ENCODE measurements around the gene NRF1. TPM values are rescaled to one million over a fixed set of nuclear protein-coding genes. Genes with fewer than 3 reads are reported as not detected.

The NRF1 gene
- total and polyA plus RNA-seq, 10 of the 15 experiments (the other 5 are each of a cell fraction or from before 2014, with no cell fraction given): 3.5 to 23.1 (median 13.5) TPM

- TF ChIP-seq, protein P1, sequence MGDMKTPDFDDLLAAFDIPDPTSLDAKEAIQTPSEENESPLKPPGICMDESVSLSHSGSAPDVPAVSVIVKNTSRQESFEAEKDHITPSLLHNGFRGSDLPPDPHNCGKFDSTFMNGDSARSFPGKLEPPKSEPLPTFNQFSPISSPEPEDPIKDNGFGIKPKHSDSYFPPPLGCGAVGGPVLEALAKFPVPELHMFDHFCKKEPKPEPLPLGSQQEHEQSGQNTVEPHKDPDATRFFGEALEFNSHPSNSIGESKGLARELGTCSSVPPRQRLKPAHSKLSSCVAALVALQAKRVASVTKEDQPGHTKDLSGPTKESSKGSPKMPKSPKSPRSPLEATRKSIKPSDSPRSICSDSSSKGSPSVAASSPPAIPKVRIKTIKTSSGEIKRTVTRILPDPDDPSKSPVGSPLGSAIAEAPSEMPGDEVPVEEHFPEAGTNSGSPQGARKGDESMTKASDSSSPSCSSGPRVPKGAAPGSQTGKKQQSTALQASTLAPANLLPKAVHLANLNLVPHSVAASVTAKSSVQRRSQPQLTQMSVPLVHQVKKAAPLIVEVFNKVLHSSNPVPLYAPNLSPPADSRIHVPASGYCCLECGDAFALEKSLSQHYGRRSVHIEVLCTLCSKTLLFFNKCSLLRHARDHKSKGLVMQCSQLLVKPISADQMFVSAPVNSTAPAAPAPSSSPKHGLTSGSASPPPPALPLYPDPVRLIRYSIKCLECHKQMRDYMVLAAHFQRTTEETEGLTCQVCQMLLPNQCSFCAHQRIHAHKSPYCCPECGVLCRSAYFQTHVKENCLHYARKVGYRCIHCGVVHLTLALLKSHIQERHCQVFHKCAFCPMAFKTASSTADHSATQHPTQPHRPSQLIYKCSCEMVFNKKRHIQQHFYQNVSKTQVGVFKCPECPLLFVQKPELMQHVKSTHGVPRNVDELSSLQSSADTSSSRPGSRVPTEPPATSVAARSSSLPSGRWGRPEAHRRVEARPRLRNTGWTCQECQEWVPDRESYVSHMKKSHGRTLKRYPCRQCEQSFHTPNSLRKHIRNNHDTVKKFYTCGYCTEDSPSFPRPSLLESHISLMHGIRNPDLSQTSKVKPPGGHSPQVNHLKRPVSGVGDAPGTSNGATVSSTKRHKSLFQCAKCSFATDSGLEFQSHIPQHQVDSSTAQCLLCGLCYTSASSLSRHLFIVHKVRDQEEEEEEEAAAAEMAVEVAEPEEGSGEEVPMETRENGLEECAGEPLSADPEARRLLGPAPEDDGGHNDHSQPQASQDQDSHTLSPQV (IDR thresholded peaks at IDR 0.05): no peak
- TF ChIP-seq MTA2 (IDR thresholded peaks at IDR 0.05; ENCODE audit: low read depth) (no peak), STAT3 (IDR thresholded peaks at IDR 0.05; ENCODE audit: low read depth, low read length) (no peak), POU2F2 (IDR thresholded peaks at IDR 0.05; ENCODE audit: borderline replicate concordance, low read depth, low read length) (no peak), LARP7 (IDR thresholded peaks at IDR 0.05) (0 out of 2 replicates have a peak, but pooled peaks have one; percentile 15), SREBF2 (IDR thresholded peaks at IDR 0.05; ENCODE audit: low read length) (no peak), SMC3 (IDR thresholded peaks at IDR 0.05; ENCODE audit: borderline replicate concordance, low read length) (peak; percentile 37; the same call in 1 of the 2 replicates), EGR1 (IDR thresholded peaks at IDR 0.05; ENCODE audit: borderline replicate concordance in 1 of 2, low read depth in 2 of 2, low read length in 2 of 2) (0 out of 3 replicates have a peak, but pooled peaks of 1 of the 2 experiments have one; percentile 23), PAX8 (IDR thresholded peaks at IDR 0.05) (no peak), ESRRA (IDR thresholded peaks at IDR 0.05; ENCODE audit: low read length) (no peak), ZNF217 (IDR thresholded peaks at IDR 0.05) (no peak), NR2F1 (conservative IDR thresholded peaks at IDR 0.05) (no peak), CHD4 (IDR thresholded peaks at IDR 0.05) (no peak)
- TF ChIP-seq, protein P2, sequence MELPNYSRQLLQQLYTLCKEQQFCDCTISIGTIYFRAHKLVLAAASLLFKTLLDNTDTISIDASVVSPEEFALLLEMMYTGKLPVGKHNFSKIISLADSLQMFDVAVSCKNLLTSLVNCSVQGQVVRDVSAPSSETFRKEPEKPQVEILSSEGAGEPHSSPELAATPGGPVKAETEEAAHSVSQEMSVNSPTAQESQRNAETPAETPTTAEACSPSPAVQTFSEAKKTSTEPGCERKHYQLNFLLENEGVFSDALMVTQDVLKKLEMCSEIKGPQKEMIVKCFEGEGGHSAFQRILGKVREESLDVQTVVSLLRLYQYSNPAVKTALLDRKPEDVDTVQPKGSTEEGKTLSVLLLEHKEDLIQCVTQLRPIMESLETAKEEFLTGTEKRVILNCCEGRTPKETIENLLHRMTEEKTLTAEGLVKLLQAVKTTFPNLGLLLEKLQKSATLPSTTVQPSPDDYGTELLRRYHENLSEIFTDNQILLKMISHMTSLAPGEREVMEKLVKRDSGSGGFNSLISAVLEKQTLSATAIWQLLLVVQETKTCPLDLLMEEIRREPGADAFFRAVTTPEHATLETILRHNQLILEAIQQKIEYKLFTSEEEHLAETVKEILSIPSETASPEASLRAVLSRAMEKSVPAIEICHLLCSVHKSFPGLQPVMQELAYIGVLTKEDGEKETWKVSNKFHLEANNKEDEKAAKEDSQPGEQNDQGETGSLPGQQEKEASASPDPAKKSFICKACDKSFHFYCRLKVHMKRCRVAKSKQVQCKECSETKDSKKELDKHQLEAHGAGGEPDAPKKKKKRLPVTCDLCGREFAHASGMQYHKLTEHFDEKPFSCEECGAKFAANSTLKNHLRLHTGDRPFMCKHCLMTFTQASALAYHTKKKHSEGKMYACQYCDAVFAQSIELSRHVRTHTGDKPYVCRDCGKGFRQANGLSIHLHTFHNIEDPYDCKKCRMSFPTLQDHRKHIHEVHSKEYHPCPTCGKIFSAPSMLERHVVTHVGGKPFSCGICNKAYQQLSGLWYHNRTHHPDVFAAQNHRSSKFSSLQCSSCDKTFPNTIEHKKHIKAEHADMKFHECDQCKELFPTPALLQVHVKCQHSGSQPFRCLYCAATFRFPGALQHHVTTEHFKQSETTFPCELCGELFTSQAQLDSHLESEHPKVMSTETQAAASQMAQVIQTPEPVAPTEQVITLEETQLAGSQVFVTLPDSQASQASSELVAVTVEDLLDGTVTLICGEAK (IDR thresholded peaks at IDR 0.05; ENCODE audit: borderline replicate concordance): no peak
- TF ChIP-seq, protein P3, sequence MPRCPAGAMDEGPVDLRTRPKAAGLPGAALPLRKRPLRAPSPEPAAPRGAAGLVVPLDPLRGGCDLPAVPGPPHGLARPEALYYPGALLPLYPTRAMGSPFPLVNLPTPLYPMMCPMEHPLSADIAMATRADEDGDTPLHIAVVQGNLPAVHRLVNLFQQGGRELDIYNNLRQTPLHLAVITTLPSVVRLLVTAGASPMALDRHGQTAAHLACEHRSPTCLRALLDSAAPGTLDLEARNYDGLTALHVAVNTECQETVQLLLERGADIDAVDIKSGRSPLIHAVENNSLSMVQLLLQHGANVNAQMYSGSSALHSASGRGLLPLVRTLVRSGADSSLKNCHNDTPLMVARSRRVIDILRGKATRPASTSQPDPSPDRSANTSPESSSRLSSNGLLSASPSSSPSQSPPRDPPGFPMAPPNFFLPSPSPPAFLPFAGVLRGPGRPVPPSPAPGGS (IDR thresholded peaks at IDR 0.05; ENCODE audit: borderline replicate concordance, insufficient read depth, low read depth, low read length, poor library complexity, severe bottlenecking): no peak
- TF ChIP-seq, protein P4, sequence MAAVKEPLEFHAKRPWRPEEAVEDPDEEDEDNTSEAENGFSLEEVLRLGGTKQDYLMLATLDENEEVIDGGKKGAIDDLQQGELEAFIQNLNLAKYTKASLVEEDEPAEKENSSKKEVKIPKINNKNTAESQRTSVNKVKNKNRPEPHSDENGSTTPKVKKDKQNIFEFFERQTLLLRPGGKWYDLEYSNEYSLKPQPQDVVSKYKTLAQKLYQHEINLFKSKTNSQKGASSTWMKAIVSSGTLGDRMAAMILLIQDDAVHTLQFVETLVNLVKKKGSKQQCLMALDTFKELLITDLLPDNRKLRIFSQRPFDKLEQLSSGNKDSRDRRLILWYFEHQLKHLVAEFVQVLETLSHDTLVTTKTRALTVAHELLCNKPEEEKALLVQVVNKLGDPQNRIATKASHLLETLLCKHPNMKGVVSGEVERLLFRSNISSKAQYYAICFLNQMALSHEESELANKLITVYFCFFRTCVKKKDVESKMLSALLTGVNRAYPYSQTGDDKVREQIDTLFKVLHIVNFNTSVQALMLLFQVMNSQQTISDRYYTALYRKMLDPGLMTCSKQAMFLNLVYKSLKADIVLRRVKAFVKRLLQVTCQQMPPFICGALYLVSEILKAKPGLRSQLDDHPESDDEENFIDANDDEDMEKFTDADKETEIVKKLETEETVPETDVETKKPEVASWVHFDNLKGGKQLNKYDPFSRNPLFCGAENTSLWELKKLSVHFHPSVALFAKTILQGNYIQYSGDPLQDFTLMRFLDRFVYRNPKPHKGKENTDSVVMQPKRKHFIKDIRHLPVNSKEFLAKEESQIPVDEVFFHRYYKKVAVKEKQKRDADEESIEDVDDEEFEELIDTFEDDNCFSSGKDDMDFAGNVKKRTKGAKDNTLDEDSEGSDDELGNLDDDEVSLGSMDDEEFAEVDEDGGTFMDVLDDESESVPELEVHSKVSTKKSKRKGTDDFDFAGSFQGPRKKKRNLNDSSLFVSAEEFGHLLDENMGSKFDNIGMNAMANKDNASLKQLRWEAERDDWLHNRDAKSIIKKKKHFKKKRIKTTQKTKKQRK (IDR thresholded peaks at IDR 0.05; ENCODE audit: low read depth, low read length): no peak
These were observed 844 bp downstream of the NRF1 start (continued) for GRCh38 chr7:129612112-129613015.
